ENCODE results near the gene SLAIN1. TPM values are rescaled to one million over a fixed set of nuclear protein-coding genes. Genes with fewer than 3 reads are reported as not detected.

SLAIN1 gene
- total and polyA plus RNA-seq, 2 of the 4 experiments (the other 2 are of a cell fraction), result 0.29 to 0.36 TPM

DNA sequence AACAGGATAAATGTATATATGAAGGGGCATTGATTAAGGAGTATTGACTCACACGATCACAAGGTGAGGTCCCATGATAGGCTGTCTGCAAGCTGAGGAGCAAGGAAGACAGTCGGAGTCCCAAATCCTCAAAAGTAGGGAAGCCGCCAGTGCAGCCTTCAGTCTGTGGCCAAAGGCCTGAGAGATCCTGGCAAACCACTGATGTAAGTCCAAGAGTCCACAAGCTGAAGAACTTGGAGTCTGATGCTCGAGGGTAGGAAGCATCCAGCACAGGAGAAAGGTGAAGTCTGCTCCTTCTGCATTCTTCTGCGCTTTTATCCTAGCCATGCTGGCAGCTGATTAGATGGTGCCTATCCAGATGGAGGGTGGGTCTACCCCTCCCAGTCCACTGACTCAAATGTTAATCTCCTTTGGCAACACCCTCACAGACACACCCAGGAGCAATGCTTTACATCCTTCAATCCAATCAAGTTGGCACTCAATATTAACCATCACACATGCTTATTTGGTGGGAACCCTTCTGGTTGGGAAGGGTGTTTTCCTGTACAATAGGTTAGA is 55.1 kb downstream of the SLAIN1 start:
- H3K9ac ChIP-seq (ENCODE audit: low read depth, low read length), result no peak overlapping the region
- H3K36me3 ChIP-seq (ENCODE audit: control insufficient read depth, insufficient read depth, low read length), result no peaks in the 10 kb centered on the region
- H3K14ac ChIP-seq (replicated peaks; ENCODE audit: low read depth, low read length), result no peak overlapping the region
- H3K56ac ChIP-seq (ENCODE audit: extremely low read depth, insufficient read depth, low read length), result no peak overlapping the region
- H3K4me3 ChIP-seq (ENCODE audit: insufficient read depth, low read depth, low read length), result no peak overlapping the region
- no peaks in the 10 kb centered on the region for H3K4me1 ChIP-seq (ENCODE audit: control insufficient read depth, insufficient read depth, low read length)
- no peak overlapping the region for H3K18ac ChIP-seq (ENCODE audit: low read depth, low read length)
- BruUV-seq (replicated peaks), result no TSS peak
- H3K27me3 ChIP-seq (ENCODE audit: control insufficient read depth, insufficient read depth, low read length), result no peaks in the 10 kb centered on the region; the same call in 1 of the 2 replicates
- no peaks in the 10 kb centered on the region for H3K9me1 ChIP-seq (ENCODE audit: insufficient read depth, low read length)
- H3K27ac ChIP-seq (ENCODE audit: insufficient read depth, low read length), result no peak overlapping the region
- in situ Hi-C loops (cut with MboI; ENCODE audit: low sequenced_read_pairs), result loop anchor here (25.0 kb wide), 1 partner anchor 1210 kb away; no protein-coding TSS in a partner anchor
- H3K79me1 ChIP-seq (ENCODE audit: low read depth in 1 of 2, low read length in 2 of 2), result no peaks in the 10 kb centered on the region
- H4K8ac ChIP-seq (ENCODE audit: low read depth in 2 of 2, low read length in 2 of 2), result no peak overlapping the region
- no peak overlapping the region for H4K91ac ChIP-seq (ENCODE audit: insufficient read depth, low read depth, low read length)
- TF ChIP-seq, protein P1, sequence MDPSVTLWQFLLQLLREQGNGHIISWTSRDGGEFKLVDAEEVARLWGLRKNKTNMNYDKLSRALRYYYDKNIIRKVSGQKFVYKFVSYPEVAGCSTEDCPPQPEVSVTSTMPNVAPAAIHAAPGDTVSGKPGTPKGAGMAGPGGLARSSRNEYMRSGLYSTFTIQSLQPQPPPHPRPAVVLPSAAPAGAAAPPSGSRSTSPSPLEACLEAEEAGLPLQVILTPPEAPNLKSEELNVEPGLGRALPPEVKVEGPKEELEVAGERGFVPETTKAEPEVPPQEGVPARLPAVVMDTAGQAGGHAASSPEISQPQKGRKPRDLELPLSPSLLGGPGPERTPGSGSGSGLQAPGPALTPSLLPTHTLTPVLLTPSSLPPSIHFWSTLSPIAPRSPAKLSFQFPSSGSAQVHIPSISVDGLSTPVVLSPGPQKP (IDR thresholded peaks at IDR 0.05; ENCODE audit: borderline replicate concordance, low read depth, low read length), result no peak
- ChIA-PET POLR2A (ENCODE audit: unreplicated experiment) (no interaction called here), CTCF (interaction anchor here (0.6 to 1.4 kb wide), 8 partner anchors 8 to 682 kb away, joined by 3 to 5 read pairs (median 4); no protein-coding TSS in a partner anchor)
- no peak overlapping the region for H2BK15ac ChIP-seq (ENCODE audit: low read depth, low read length)
- H4K5ac ChIP-seq (ENCODE audit: low read depth, low read length), result no peak overlapping the region
- DNase-seq (no peak), ATAC-seq (ENCODE audit: low read depth) (no peak)
- intact Hi-C loops (cut with micrococcal nuclease), result loop anchor here (5.0 to 10.0 kb wide), 3 partner anchors 160 to 558 kb away; no protein-coding TSS in a partner anchor
- H3K4me2 ChIP-seq (ENCODE audit: low read depth, low read length), result no peak overlapping the region
- 59% methylated on average over 3 of the region's 5 CpGs; no CpG with 5 or more reads in 1 of the 2 experiments for WGBS, 2 experiments (ENCODE audit: extremely low coverage in 2 of 2, insufficient read length in 1 of 2)
- H2AK5ac ChIP-seq (ENCODE audit: low read depth, low read length), result no peak overlapping the region
- H2AK9ac ChIP-seq (replicated peaks; ENCODE audit: low read depth, low read length, poor library complexity), result no peak overlapping the region
- no peaks in the 10 kb centered on the region for H4K20me1 ChIP-seq (ENCODE audit: insufficient read depth, low read length)
- H2BK5ac ChIP-seq (ENCODE audit: low read depth, low read length, poor library complexity, severe bottlenecking), result no peak overlapping the region
- H3K23ac ChIP-seq (ENCODE audit: low read depth, low read length), result no peak overlapping the region
- H3K4ac ChIP-seq (ENCODE audit: low read depth, low read length), result no peak overlapping the region
- H2BK20ac ChIP-seq (ENCODE audit: low read depth, low read length), result no peak overlapping the region
- dilution Hi-C loops (cut with HindIII; ENCODE audit: low sequenced_read_pairs, unreplicated experiment), result no loop called here
- no peaks in the 10 kb centered on the region for H3K9me3 ChIP-seq (ENCODE audit: control insufficient read depth, insufficient read depth, low read length)
- no peak overlapping the region for H2BK120ac ChIP-seq (ENCODE audit: low read depth, low read length)
- no peak overlapping the region for H2AFZ ChIP-seq (replicated peaks; ENCODE audit: low read length, poor library complexity)
